Activated T-cell treated with anti-CD3 and anti-CD28 coated beads, Interleukin-2, amount 50 U/mL, for 72 hours (primary cell): Measurements from ENCODE around the gene CHST11. TPM values are rescaled to one million over a fixed set of nuclear protein-coding genes. Genes with fewer than 3 reads are reported as not detected.

Experiments
- ATAC-seq, 2 donors: fragments of 150-1000 bp; cut with Tn5 transposase; replicated peaks in 1 of 2; 2 replicates each; pipeline ENCODE4 v1.10.0; 2021; ENCODE audit warnings: moderate library complexity in 2 of 2, mild to moderate bottlenecking in 1 of 2
- DNase-seq, 2 donors: peaks; one replicate each; pipeline ENCODE4 v3.0.0; 2021 to 2022; ENCODE audit warnings: mixed read lengths in 1 of 2
- H3K27ac Mint-ChIP-seq: one replicate; pipeline ENCODE4 v1.8.0; 2022; ENCODE audit warnings: mild to moderate bottlenecking, moderate library complexity, mixed read lengths
- H3K27me3 Mint-ChIP-seq: one replicate; pipeline ENCODE4 v1.8.0; 2022; ENCODE audit warnings: low read depth, mixed read lengths
- H3K36me3 Mint-ChIP-seq, 2 donors: one replicate each; pipeline ENCODE4 v1.8.0; 2022; ENCODE audit warnings: mixed read lengths in 2 of 2, mild to moderate bottlenecking in 1 of 2; ENCODE audit not compliant: insufficient read depth in 2 of 2
- H3K4me1 Mint-ChIP-seq: one replicate; pipeline ENCODE4 v1.8.0; 2022; ENCODE audit warnings: low read depth, mixed read lengths
- H3K4me3 Mint-ChIP-seq, 2 donors: one replicate each; pipeline ENCODE4 v1.8.0; 2022; ENCODE audit warnings: mild to moderate bottlenecking in 2 of 2, mixed read lengths in 2 of 2, moderate library complexity in 2 of 2
- H3K9me3 Mint-ChIP-seq, 2 donors: one replicate each; pipeline ENCODE4 v1.8.0; 2022; ENCODE audit warnings: mixed read lengths in 2 of 2
- total RNA-seq, 2 donors: library from RNA; stranded (reverse); gene quantifications; one replicate each; pipeline ENCODE4 v1.2.3, GENCODE V29; 2022

The CHST11 gene
- total RNA-seq, 2 donors from 2014 or later: 47.2 to 57.7 TPM

- H3K27ac Mint-ChIP-seq: no peak overlapping the region
- DNase-seq (no peak), ATAC-seq (no peak)
- no peak overlapping the region for H3K4me3 Mint-ChIP-seq
- no peaks in the 10 kb centered on the region for H3K27me3 Mint-ChIP-seq
- peaks cover 68% of the 10 kb centered on the region for H3K4me1 Mint-ChIP-seq
- H3K36me3 Mint-ChIP-seq: peaks cover 10 to 13% of the 10 kb centered on the region in 2 donors
- H3K9me3 Mint-ChIP-seq: peaks cover 5 to 6% of the 10 kb centered on the region in 2 donors
Measured at GRCh38 chr12:104507672-104508071, 50.9 kb downstream of the CHST11 start.

GRCh38 chr12:104508752-104509446 lies 52.2 kb downstream of the CHST11 start:
- Mint-ChIP-seq H3K27ac (peak overlapping the region; percentile 76), H3K9me3 (peaks cover 5 to 6% of the 10 kb centered on the region in 2 donors), H3K4me1 (peaks cover 60% of the 10 kb centered on the region), H3K36me3 (peaks cover 7 to 13% of the 10 kb centered on the region in 2 donors), H3K4me3 (peak overlapping the region in 1 of 2 donors; percentile 3), H3K27me3 (no peaks in the 10 kb centered on the region)
- no peak for DNase-seq
- ATAC-seq: peak in 1 of 2 donors; percentile 18

- ATAC-seq (peak in 1 of 2 donors; percentile 12), DNase-seq (no peak)
- no peaks in the 10 kb centered on the region for H3K27me3 Mint-ChIP-seq
- H3K36me3 Mint-ChIP-seq: peaks cover 7 to 13% of the 10 kb centered on the region in 2 donors
- H3K9me3 Mint-ChIP-seq: peaks cover 5 to 6% of the 10 kb centered on the region in 2 donors
- H3K27ac Mint-ChIP-seq: peak overlapping the region; percentile 90
- peak overlapping the region in 1 of 2 donors; percentile 51 for H3K4me3 Mint-ChIP-seq
- H3K4me1 Mint-ChIP-seq: peaks cover 55% of the 10 kb centered on the region
Measured at GRCh38 chr12:104510145-104510872, 53.6 kb downstream of the CHST11 start.

- ATAC-seq (no peak), DNase-seq (no peak)
- Mint-ChIP-seq H3K27me3 (no peaks in the 10 kb centered on the region), H3K4me3 (peak overlapping the region in 1 of 2 donors; percentile 51), H3K36me3 (peaks cover 7 to 13% of the 10 kb centered on the region in 2 donors), H3K27ac (peak overlapping the region; percentile 90), H3K4me1 (peaks cover 50% of the 10 kb centered on the region), H3K9me3 (peaks cover 5 to 6% of the 10 kb centered on the region in 2 donors)
Measured at GRCh38 chr12:104510873-104511440, 54.2 kb downstream of the CHST11 start.

GRCh38 chr12:104513681-104514080 lies 56.9 kb downstream of the CHST11 start:
- peaks cover 4 to 6% of the 10 kb centered on the region in 2 donors for H3K9me3 Mint-ChIP-seq
- H3K36me3 Mint-ChIP-seq: peaks cover 6 to 7% of the 10 kb centered on the region in 2 donors
- H3K27ac Mint-ChIP-seq: no peak overlapping the region
- DNase-seq (no peak), ATAC-seq (no peak)
- peaks cover 46% of the 10 kb centered on the region for H3K4me1 Mint-ChIP-seq
- no peak overlapping the region for H3K4me3 Mint-ChIP-seq
- H3K27me3 Mint-ChIP-seq: no peaks in the 10 kb centered on the region

- no peak for ATAC-seq
Measured at GRCh38 chr12:104514092-104514810, 57.5 kb downstream of the CHST11 start.

GRCh38 chr12:104515899-104516298 lies 59.2 kb downstream of the CHST11 start:
- DNase-seq: no peak
- H3K27ac Mint-ChIP-seq: peak overlapping the region; percentile 49
- no peaks in the 10 kb centered on the region for H3K9me3 Mint-ChIP-seq
- H3K4me3 Mint-ChIP-seq: no peak overlapping the region
- peaks cover 42% of the 10 kb centered on the region for H3K4me1 Mint-ChIP-seq
- H3K36me3 Mint-ChIP-seq: no peaks in the 10 kb centered on the region
- no peaks in the 10 kb centered on the region for H3K27me3 Mint-ChIP-seq
- ATAC-seq: no peak

More at GRCh38 chr12:104514092-104514810, 57.5 kb downstream of the CHST11 start:
- Mint-ChIP-seq H3K9me3 (peaks cover 0 to under 1% of the 10 kb centered on the region in 2 donors), H3K27ac (no peak overlapping the region), H3K4me1 (peaks cover 46% of the 10 kb centered on the region), H3K4me3 (no peak overlapping the region), H3K27me3 (no peaks in the 10 kb centered on the region), H3K36me3 (peaks cover under 1 to 2% of the 10 kb centered on the region in 2 donors)
- DNase-seq: no peak

GRCh38 chr12:104516821-104517220 lies 60.1 kb downstream of the CHST11 start:
- no peaks in the 10 kb centered on the region for H3K27me3 Mint-ChIP-seq
- no peaks in the 10 kb centered on the region for H3K9me3 Mint-ChIP-seq
- no peak overlapping the region for H3K27ac Mint-ChIP-seq
- DNase-seq (no peak), ATAC-seq (no peak)
- no peak overlapping the region for H3K4me3 Mint-ChIP-seq
- H3K36me3 Mint-ChIP-seq: peaks cover 0 to 2% of the 10 kb centered on the region in 2 donors
- peaks cover 42% of the 10 kb centered on the region for H3K4me1 Mint-ChIP-seq

GRCh38 chr12:104517880-104518279 lies 61.1 kb downstream of the CHST11 start:
- ATAC-seq: no peak
- H3K27me3 Mint-ChIP-seq: no peaks in the 10 kb centered on the region
- H3K4me3 Mint-ChIP-seq: no peak overlapping the region
- H3K36me3 Mint-ChIP-seq: peaks cover 0 to 2% of the 10 kb centered on the region in 2 donors
- DNase-seq: no peak
- H3K4me1 Mint-ChIP-seq: peaks cover 46% of the 10 kb centered on the region
- H3K9me3 Mint-ChIP-seq: no peaks in the 10 kb centered on the region
- no peak overlapping the region for H3K27ac Mint-ChIP-seq

- Mint-ChIP-seq H3K4me1 (peaks cover 56% of the 10 kb centered on the region), H3K27ac (no peak overlapping the region), H3K27me3 (no peaks in the 10 kb centered on the region), H3K4me3 (peak overlapping the region; percentile 21 to 37), H3K36me3 (peaks cover 1 to 3% of the 10 kb centered on the region in 2 donors), H3K9me3 (peaks cover 0 to 2% of the 10 kb centered on the region in 2 donors)
- ATAC-seq (peak; percentile 88 to 89), DNase-seq (peak; percentile 50 to 52)
Measured at GRCh38 chr12:104519190-104520019, 62.7 kb downstream of the CHST11 start.

- H3K9me3 Mint-ChIP-seq: peaks cover 0 to 3% of the 10 kb centered on the region in 2 donors
- no peak for DNase-seq
- H3K4me3 Mint-ChIP-seq: no peak overlapping the region
Measured at GRCh38 chr12:104520242-104520900, 63.6 kb downstream of the CHST11 start.

More at GRCh38 chr12:104520242-104520900, 63.6 kb downstream of the CHST11 start:
- ATAC-seq: no peak
- Mint-ChIP-seq H3K4me1 (peaks cover 60% of the 10 kb centered on the region), H3K36me3 (peaks cover 2 to 3% of the 10 kb centered on the region in 2 donors), H3K27ac (no peak overlapping the region), H3K27me3 (no peaks in the 10 kb centered on the region)
